C1 segment of cervical spinal cord (tissue), 14 donors: ENCODE results near the gene SPAG9.

Source experiments
- DNase-seq, 14 donors: peaks; one replicate each; lab custom pipeline; 2025; lab: John Stamatoyannopoulos, UW

The SPAG9 gene

DNA sequence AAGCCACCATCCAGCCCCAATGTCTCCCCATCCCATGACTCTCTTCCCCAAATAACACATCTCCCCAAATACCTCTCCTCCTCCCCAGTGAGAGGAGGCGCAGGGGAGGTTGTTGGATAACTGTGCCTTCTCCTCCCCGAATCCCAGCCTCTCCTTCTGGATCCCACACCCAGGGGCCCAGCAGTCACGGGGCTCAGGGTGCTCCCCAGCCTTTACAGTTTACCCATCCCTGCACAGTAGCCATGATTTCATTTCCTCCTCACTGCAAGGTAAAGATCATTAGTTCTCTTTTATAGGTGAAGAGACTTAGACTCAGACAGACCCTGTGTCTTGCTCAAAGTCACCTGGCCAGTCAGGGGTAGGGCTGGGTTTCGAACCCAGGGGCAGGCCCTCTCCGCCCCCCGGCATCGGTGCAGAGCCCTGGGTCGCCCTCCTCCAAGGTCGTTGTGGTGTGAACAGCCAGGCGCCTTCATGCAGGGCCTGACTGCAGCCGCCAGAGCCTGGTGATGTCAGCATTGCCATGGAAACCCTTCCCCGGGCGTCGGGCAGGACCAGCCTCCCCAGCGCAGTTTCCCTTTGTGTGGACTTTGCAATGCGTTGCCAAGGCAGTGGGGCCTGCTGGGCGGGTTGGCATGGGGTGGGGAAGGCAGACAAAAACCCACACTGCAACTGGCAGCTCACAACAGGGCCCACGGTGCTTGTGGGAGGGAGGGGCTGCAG lies 201.2 kb downstream of the SPAG9 start:
- DNase-seq: peak; percentile 53 to 97 (median 88)

DNA sequence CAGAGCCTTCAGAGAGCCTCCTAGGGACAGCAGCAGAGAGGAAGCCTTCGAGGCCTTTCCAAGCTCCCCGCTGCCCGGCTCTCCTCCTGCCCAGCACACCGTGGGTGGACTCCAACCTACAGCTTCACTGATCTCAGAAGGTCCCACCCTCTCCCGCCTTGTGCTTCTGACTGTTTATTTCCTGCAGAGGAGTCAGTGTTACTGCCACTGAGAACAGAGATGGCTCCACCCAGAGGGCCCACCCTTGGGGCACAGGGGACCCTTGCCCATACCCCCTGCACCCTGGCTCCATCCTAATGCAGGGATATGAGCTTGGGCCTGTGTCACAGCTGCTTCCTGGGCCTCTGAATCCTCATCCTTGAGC lies 201.8 kb downstream of the SPAG9 start:
- peak in 4 of 14 donors; percentile 5 to 53 (median 28) for DNase-seq

DNA sequence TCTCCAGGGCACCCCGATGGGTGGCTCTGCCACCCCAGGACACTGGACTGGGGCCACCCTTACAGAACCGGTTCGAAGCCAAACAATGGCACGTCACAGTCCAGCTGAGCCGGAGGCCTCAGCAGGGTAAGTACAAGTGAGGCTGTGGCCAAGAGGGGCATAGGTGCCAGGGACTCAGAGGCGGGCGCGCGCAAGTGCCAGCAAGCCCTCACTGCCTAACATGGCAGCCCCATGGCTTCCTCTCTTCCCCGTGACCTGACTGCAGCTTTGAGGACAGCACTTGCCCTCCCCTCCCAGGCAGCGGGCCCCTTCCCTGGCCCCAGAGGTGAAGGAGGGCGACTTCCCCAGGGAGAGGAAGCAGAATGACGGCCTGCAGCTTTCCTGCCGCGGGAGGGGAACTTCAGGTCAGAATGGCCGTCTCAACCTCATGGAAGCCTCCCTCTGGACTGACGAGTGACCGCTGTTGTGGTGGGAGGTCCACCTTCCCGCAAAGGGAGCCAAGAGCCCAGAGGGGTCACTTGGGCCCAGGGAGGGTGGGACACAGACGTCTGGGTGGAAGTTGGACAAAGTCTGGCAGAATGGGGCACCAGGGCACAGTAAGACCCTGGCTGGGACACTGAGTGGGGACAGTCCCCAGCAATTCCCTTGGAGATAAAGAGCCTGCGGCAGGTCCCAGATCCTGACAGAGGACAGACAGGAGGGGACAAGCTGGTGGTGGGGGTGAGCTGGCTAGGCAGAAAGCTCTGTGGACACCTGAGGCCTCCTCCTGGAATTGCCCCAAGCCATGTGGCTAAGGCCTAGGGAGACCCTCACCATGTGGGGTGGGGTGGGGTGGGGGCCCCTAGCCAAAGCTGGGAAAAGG lies 202.4 kb downstream of the SPAG9 start:
- peak in 5 of 14 donors; percentile 23 to 54 (median 40) for DNase-seq

DNA sequence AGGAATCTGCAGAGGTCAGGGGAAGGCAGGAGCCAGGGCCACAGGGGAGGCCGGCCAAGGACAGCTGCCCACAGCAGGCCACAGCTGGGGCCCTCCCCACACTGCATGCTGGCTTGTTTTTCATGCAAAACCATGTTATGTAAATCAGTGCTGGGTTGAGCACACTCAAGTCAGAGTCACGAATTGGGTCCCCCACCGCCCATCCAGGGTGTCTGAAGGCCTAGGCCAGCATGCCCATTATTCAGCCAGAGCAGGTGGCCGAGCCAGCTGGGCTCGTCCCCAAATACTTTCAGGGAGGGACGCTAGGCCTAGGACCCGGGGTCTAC lies 203.3 kb downstream of the SPAG9 start:
- peak in 1 of 14 donors; percentile 27 for DNase-seq

DNA sequence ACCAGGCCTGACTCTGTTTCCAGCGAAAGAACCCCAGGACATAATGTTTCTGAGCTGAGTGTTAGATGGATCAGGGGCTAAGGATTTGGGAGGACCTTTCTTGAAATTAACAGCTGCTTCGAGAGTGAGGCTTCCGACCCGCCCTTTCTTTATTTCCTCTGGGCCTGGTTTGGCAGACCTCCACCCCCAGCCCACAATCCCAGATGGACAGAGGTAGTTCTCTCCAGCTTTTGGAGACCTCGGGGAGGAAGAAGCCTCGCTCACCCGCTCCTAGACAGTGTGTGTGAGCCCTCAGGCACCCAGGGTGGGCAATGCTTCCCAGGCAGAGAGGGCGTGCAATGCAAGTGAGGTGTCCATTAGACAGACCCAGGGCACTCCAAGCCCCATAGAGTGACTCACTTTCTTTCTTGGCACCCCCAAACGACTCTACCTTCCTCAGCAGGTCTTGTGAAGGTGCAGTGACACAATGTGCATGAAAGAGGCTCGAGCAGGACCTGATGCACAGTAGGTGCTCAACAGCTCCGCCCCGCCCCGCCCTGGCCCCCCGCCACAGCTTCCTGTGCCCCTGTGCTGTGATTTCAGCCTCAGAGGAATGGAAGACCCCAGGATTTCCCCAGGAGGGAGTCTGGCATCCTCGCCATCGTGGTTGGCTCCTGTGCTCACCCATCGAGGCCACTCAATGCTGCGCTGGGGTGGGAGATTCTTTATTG lies 203.8 kb downstream of the SPAG9 start:
- DNase-seq: no peak

DNA sequence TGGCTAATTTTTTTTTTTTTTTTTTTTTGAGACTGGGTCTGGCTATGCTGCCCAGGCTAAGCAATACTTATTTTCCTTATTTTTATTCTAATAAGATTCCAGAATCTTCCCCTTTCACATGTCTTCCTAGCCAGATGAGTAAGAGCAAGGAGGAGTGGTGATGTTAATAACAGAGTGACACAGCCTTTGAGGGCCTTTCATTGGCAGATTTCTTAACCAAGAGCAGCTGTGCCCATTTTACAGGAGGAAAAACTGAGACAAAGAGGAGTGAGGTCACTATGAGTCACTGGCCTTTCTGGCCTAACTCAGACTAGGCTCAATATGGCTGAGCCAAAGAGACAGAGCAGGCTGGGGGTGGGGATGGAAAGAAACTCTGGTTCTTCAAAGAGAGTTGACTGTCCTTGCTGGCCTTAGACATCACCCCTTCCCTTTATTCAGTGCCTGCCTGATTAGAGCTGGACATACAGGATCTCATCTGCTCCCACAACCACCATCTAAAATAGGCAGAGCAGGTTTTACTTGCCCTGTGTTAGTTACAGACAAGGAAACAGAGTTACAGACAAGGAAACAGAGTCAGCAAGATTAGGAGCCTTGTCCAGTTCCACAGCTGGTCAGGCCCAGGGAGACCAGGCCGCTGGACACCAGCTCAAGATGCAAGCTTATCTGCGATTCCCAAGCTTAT lies 204.5 kb downstream of the SPAG9 start:
- DNase-seq: no peak

DNA sequence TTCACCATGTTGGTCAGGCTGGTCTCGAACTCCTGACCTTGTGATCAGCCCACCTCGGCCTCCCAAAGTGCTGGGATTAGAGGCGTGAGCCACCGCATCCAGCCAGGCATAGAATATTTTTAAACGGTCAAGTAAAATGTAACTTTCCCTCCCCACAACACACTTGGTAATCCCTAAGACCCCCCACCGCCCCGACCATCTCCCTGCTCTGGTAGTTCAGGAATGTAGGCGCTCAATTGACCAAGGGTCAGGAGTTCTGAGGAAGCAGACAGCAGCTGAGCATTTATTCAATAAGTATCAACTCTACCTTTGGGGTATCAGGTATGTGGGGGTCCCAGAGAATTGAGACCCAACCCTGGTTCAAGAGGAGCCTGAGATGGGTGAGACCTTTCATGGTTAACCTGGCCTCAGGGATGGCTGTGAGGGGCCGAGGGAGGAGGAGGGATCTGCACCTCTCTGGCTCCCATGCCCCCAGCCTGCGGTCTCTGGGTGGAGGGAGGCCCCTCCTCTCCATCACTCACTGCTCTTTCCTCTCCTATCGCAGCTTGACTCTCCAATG lies 206.1 kb downstream of the SPAG9 start:
- DNase-seq: no peak

DNA sequence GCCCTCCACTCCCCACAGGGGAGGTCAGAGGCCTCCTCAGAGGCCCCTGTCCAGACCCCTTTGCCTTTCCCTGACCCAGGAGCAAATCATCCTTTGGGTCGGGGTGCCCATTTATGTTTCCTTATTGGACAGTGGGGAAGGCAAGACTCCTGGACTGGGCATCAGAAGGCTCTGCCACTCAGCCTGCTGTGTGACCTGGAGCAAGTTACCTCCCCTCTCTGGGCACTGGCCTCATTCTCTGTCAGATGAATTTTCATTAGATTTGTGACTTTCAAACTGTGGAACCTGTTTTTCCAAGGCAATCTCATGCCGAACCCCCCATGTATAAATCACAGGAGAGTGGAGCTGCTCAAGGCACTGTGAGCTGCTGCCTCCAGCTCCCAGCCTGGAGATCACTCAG lies 207.5 kb downstream of the SPAG9 start:
- DNase-seq: no peak
